Skeletal muscle satellite cell (primary cell): Measurements from ENCODE around the gene GOSR2.

Experiments used
- H3K27me3 ChIP-seq: 2 replicates; pipeline ENCODE4 v1.7.0; 2013; ENCODE audit warnings: low read length; ENCODE audit not compliant: control insufficient read depth, insufficient read depth
- H3K36me3 ChIP-seq: 2 replicates; pipeline ENCODE4 v1.7.0; 2013; ENCODE audit warnings: mild to moderate bottlenecking, control low read depth, low read length; ENCODE audit not compliant: insufficient read depth
- H3K4me1 ChIP-seq: 2 replicates; pipeline ENCODE4 v1.7.0; 2013; ENCODE audit warnings: low read length; ENCODE audit not compliant: control insufficient read depth, insufficient read depth
- H3K4me2 ChIP-seq: 2 replicates; pipeline ENCODE4 v1.7.0; 2013; ENCODE audit warnings: mild to moderate bottlenecking, low read length
- H3K4me3 ChIP-seq: 2 replicates; pipeline ENCODE4 v1.7.0; 2013; ENCODE audit warnings: low read length
- H3K9ac ChIP-seq: 2 replicates; pipeline ENCODE4 v1.7.0; 2013; ENCODE audit warnings: mild to moderate bottlenecking, low read depth, low read length, moderate library complexity
- H3K9me3 ChIP-seq: replicated peaks from 2 replicates; pipeline ENCODE4 v1.7.0; 2013; ENCODE audit warnings: mild to moderate bottlenecking, control low read depth, low read length

GOSR2 gene

DNA sequence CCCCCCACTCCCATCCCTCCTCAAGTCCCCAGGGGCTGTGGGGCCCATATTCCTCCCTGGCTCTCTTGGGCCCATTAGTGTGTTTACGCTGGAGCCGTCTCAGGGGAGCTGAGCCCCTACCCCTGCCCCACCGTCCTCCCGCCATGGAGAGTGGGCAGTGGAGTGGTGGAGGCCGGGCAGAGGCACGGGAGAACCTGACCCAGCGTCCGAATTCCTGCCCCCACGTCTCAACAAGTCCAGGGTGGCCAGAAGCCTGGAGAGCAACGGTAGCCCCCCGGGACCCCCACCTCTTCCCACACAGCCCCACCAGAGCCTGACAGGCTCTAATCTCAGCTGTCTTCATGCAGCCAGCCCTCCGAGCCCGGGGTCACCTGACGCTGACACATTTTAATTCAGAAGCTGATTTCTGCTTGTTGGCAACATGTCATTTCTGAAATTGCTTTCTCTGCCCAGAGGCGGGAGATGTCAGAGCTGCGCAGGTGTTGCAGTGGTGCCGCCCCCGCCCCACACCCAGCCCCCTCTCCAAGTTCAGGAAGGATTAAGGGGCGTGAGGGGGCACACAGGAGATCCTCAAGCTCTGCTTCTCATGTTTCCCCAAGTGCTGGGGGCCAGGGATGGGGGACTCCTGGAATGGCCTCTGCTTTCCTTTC lies 39.0 kb upstream of the GOSR2 start:
- Histone ChIP-seq H3K9ac (no peak overlapping the region), H3K4me2 (no peak overlapping the region), H3K4me1 (no peaks in the 10 kb centered on the region), H3K27me3 (peaks cover 81% of the 10 kb centered on the region), H3K4me3 (no peak overlapping the region), H3K9me3 (no peaks in the 10 kb centered on the region), H3K36me3 (no peaks in the 10 kb centered on the region)

DNA sequence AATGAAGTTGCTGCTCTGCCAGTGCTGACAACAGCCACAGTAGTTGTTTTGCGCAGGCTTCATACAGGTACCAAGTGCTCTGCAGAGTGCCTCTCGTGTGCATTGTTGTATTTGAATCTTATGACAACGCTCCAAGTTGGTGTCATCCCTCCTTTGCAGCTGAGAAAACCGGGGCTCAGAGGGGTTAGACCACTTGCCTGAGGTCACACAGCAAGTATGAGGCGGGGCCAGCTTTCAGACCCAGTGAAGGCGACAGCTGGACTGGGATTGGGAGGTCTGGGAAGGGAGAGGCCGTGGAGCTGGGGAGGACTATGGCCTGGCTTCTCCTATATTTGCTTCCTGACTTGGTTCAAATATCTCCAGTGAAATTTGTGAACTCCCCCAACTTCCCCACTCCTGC lies 38.4 kb upstream of the GOSR2 start:
- Histone ChIP-seq H3K4me2 (no peak overlapping the region), H3K27me3 (peaks cover 81% of the 10 kb centered on the region), H3K9me3 (no peaks in the 10 kb centered on the region), H3K4me1 (no peaks in the 10 kb centered on the region), H3K9ac (no peak overlapping the region), H3K36me3 (no peaks in the 10 kb centered on the region), H3K4me3 (no peak overlapping the region)

GRCh38 chr17:46885415-46886309 lies 37.3 kb upstream of the GOSR2 start:
- no peak overlapping the region for H3K4me3 ChIP-seq
- peaks cover 81% of the 10 kb centered on the region for H3K27me3 ChIP-seq
- no peak overlapping the region for H3K4me2 ChIP-seq
- H3K9ac ChIP-seq = no peak overlapping the region
- no peaks in the 10 kb centered on the region for H3K4me1 ChIP-seq
- no peaks in the 10 kb centered on the region for H3K9me3 ChIP-seq
- H3K36me3 ChIP-seq = no peaks in the 10 kb centered on the region

DNA sequence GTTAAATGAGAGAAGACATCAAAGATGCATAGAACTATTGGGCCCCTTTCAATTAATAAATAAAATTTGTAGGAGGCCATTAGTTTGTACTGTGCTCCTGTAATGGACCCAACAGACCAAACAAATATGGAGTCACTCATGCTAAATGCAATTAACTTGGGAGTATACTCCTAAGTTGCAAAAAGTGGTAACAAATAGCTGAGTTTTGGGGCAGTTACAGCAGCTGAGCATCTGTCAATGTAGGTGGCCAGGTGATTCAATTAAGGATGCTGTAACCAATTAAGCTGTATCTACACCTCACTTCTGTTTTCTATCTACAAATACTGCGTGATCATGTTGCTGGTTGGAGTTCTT lies 36.7 kb upstream of the GOSR2 start:
- Histone ChIP-seq H3K9me3 (no peaks in the 10 kb centered on the region), H3K27me3 (peaks cover 81% of the 10 kb centered on the region), H3K4me3 (no peak overlapping the region), H3K4me2 (no peak overlapping the region), H3K4me1 (no peaks in the 10 kb centered on the region), H3K9ac (no peak overlapping the region), H3K36me3 (no peaks in the 10 kb centered on the region)

DNA sequence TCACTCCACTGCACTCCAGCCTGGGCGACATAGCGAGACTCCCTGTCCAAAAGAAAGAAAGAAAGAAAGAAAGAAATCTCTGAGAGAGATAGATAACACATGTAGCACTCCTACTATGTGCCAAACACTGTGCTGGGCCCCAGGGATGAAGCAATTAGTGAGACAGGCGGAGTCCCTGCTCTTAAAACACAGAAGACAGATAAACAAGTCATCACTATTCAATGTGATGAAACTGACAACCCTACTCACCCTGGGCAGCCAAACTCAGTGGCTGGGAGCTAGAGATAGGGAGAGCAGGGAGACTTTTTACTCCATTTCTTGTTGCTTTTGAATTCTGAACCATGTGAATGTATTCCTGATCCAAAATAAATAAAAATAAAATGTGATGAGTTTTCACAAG lies 35.2 kb upstream of the GOSR2 start:
- Histone ChIP-seq H3K4me1 (no peaks in the 10 kb centered on the region), H3K27me3 (peaks cover 85% of the 10 kb centered on the region), H3K4me3 (no peak overlapping the region), H3K36me3 (no peaks in the 10 kb centered on the region), H3K9ac (no peak overlapping the region), H3K4me2 (no peak overlapping the region), H3K9me3 (no peaks in the 10 kb centered on the region)

DNA sequence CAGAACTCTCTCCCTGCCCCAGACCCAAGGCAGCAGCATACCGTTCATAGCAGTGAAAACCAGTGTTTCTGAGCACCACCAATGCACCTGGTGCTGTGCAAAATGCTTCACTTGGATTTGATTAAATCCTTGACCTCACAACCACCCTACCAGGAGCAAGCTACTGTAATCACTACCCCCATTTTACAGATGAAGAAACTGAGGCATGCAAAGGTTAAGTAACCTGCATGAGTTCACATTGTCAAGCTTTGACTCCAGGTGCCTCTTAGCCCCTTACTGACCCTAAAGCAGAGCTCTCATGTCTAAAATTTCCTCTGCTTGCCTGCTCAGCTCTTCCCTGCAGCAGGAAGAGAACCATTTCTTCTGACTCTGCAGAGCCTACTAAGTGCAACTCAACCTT lies 34.2 kb upstream of the GOSR2 start:
- Histone ChIP-seq H3K4me3 (no peak overlapping the region), H3K4me2 (no peak overlapping the region)

DNA sequence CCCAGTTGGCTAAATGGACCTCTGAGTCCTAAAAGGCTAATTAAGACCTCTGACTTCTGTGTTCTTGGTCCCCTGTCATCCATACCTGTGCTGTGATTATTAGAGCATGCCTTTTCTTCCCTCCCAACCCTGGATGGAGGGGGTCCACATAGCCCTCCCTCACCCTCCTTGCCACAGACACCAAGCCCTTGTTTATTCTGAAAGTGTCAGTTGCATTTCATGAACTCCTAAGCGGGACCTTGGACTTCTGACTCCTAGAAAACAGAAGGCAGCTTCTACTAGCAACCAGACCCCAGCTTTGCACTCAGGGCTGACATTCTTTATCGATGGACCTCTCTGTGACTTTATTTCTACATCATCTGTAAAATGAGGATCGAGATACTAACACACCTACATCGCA lies 33.4 kb upstream of the GOSR2 start:
- Histone ChIP-seq H3K27me3 (peaks cover 92% of the 10 kb centered on the region), H3K36me3 (no peaks in the 10 kb centered on the region), H3K9ac (no peak overlapping the region), H3K4me2 (no peak overlapping the region), H3K4me3 (no peak overlapping the region), H3K4me1 (no peaks in the 10 kb centered on the region), H3K9me3 (no peaks in the 10 kb centered on the region)

More for the DNA sequence above, 34.2 kb upstream of the GOSR2 start:
- H3K4me1 ChIP-seq = no peaks in the 10 kb centered on the region
- no peak overlapping the region for H3K9ac ChIP-seq
- peaks cover 92% of the 10 kb centered on the region for H3K27me3 ChIP-seq
- no peaks in the 10 kb centered on the region for H3K36me3 ChIP-seq
- H3K9me3 ChIP-seq = no peaks in the 10 kb centered on the region

GRCh38 chr17:46889992-46890564 lies 32.9 kb upstream of the GOSR2 start:
- H3K36me3 ChIP-seq = no peaks in the 10 kb centered on the region
- no peak overlapping the region for H3K4me3 ChIP-seq
- H3K27me3 ChIP-seq = peaks cover 94% of the 10 kb centered on the region
- no peaks in the 10 kb centered on the region for H3K4me1 ChIP-seq
- H3K9ac ChIP-seq = no peak overlapping the region
- H3K4me2 ChIP-seq = no peak overlapping the region
- H3K9me3 ChIP-seq = no peaks in the 10 kb centered on the region

DNA sequence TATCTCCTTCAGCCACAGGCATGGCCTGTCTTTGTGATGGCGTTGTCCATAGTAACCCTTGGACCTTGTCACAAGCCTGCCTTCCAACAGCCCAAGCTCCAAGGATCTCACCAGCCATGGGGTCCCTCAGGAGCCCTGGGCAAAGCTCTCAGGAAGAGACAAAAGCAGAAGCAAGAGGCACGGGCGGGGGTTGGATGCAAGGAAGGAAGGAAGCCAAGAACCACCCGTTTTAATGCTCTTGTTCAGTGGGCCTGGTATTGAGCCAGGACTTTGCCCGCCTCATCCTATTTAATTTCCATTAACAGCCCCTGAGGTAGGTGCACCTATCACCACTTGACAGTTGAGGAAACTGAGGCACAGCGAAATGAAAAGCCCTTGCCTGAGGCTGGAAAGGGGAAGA lies 32.3 kb upstream of the GOSR2 start:
- no peak overlapping the region for H3K9ac ChIP-seq
- H3K36me3 ChIP-seq = no peaks in the 10 kb centered on the region
- H3K4me3 ChIP-seq = no peak overlapping the region
- H3K27me3 ChIP-seq = peaks cover 96% of the 10 kb centered on the region
- no peaks in the 10 kb centered on the region for H3K4me1 ChIP-seq
- H3K9me3 ChIP-seq = no peaks in the 10 kb centered on the region
- H3K4me2 ChIP-seq = no peak overlapping the region

GRCh38 chr17:46892192-46892703 lies 30.7 kb upstream of the GOSR2 start:
- Histone ChIP-seq H3K9ac (no peak overlapping the region), H3K4me2 (no peak overlapping the region), H3K4me3 (no peak overlapping the region), H3K4me1 (no peaks in the 10 kb centered on the region), H3K27me3 (peaks cover 91% of the 10 kb centered on the region), H3K36me3 (no peaks in the 10 kb centered on the region), H3K9me3 (no peaks in the 10 kb centered on the region)

DNA sequence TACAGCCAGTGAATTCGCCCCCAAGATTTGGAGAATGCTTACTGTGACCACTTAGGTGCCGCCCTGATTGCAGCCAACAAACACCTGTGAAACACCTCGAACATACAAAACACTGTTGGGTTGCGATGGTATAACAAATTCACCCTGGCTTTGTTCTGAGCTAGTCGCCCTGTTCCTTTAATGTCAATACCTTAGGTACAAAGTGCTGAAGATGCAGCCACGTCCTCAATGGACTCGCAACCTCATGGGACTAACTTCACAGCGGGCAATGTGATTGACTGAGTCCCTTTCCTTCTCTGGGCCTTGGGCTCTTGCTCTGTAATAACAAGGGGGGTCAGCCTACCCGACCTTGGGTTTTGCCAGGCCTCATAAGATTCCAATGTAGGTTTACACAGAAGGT lies 28.9 kb upstream of the GOSR2 start:
- no peaks in the 10 kb centered on the region for H3K36me3 ChIP-seq
- H3K9ac ChIP-seq = no peak overlapping the region
- H3K27me3 ChIP-seq = peaks cover 78% of the 10 kb centered on the region
- H3K4me2 ChIP-seq = no peak overlapping the region
- no peak overlapping the region for H3K4me3 ChIP-seq
- H3K4me1 ChIP-seq = no peaks in the 10 kb centered on the region
- H3K9me3 ChIP-seq = no peaks in the 10 kb centered on the region
